Measurements from ENCODE around the gene CFAP53. TPM values are rescaled to one million over a fixed set of nuclear protein-coding genes. Genes with fewer than 3 reads are reported as not detected.
A peak's percentile ranks its signal among the peaks of the same experiment; 100 is the strongest.

CFAP53 gene
- total RNA-seq, 1 experiment from 2014 or later: 0.94 TPM

DNA sequence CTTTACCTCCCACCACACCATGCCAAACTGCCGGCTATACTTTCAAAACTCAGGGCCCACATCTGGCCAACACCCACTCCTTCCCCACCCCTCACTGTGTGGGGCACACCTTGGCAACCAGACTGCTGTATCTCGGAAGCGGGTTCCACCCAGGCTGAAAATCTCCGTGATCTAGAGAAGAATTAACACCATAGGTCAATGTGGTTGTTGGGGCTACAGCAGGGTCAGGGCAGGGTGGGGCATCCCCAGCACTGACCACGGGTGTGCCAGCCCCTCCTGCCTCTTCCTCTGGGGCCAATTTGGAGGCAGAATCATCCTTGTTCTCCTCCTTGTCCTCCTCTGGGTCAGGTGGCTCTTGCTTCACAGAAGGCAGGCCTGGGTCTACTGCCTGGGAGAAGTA is 6.3 kb upstream of the CFAP53 start:
- Mint-ChIP-seq H3K4me1 (ENCODE audit: low read depth, unreplicated experiment) (peaks cover 7% of the 10 kb centered on the region), H3K9me3 (ENCODE audit: low read depth, unreplicated experiment) (no peaks in the 10 kb centered on the region), H3K36me3 (ENCODE audit: insufficient read depth, unreplicated experiment) (peaks cover 40% of the 10 kb centered on the region), H3K4me3 (ENCODE audit: low read depth, unreplicated experiment) (no peak overlapping the region), H3K27ac (ENCODE audit: unreplicated experiment) (no peak overlapping the region), H3K27me3 (ENCODE audit: unreplicated experiment) (no peaks in the 10 kb centered on the region)
- DNase-seq: no peak
- TF ChIP-seq, protein P1, sequence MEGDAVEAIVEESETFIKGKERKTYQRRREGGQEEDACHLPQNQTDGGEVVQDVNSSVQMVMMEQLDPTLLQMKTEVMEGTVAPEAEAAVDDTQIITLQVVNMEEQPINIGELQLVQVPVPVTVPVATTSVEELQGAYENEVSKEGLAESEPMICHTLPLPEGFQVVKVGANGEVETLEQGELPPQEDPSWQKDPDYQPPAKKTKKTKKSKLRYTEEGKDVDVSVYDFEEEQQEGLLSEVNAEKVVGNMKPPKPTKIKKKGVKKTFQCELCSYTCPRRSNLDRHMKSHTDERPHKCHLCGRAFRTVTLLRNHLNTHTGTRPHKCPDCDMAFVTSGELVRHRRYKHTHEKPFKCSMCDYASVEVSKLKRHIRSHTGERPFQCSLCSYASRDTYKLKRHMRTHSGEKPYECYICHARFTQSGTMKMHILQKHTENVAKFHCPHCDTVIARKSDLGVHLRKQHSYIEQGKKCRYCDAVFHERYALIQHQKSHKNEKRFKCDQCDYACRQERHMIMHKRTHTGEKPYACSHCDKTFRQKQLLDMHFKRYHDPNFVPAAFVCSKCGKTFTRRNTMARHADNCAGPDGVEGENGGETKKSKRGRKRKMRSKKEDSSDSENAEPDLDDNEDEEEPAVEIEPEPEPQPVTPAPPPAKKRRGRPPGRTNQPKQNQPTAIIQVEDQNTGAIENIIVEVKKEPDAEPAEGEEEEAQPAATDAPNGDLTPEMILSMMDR (IDR thresholded peaks at IDR 0.05; ENCODE audit: unreplicated experiment): no peak
- CTCF ChIA-PET: no interaction called here
- intact Hi-C loops (cut with micrococcal nuclease; ENCODE audit: unreplicated experiment): no loop called here
- BruUV-seq (replicated peaks): no TSS peak

DNA sequence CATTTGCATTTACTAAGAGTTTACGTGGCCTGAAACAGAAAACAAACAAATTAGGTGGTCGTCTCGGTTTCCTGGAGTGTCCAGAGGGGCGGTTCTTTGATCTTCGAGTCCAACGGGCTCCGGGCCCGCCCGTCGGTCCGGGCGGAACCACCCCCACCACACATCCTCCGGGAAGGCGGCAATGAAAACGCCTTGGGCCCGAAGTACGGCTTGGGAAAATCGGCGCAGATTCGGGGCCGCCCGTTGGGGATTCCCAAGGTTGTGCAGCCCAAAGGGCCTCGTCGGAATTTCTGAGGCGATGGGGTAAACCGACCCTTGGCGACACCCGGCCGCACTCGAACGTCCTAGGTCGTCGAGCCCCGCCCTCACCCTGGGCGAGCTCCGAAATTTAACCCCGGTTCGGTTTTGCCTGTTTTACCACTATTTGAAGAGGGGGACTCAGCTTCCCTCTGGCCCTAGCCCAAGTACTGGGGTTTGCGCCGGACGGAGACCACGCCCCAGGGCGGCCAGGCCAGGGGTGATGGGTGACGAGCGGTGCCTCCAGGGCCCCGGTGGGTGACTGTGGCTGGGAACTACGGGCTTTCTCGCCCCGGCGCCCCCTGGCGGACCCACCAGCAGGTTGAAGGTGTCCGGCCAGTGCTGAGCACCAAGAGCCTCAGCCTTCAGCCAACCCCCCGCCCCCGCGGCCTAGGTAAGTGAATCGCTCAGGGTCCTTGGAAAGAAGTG is 1.9 kb upstream of the CFAP53 start:
- Mint-ChIP-seq H3K4me3 (ENCODE audit: low read depth, unreplicated experiment) (peak overlapping the region; percentile 71), H3K36me3 (ENCODE audit: insufficient read depth, unreplicated experiment) (peaks cover 41% of the 10 kb centered on the region), H3K27ac (ENCODE audit: unreplicated experiment) (peak overlapping the region; percentile 24), H3K27me3 (ENCODE audit: unreplicated experiment) (no peaks in the 10 kb centered on the region), H3K4me1 (ENCODE audit: low read depth, unreplicated experiment) (peaks cover 20% of the 10 kb centered on the region), H3K9me3 (ENCODE audit: low read depth, unreplicated experiment) (no peaks in the 10 kb centered on the region)
- intact Hi-C loops (cut with micrococcal nuclease; ENCODE audit: unreplicated experiment): loop anchor here (5.0 kb wide), 1 partner anchor 51 kb away; no protein-coding TSS in a partner anchor
- TF ChIP-seq, protein P1 (IDR thresholded peaks at IDR 0.05; ENCODE audit: unreplicated experiment): peak; percentile 89
- TSS peak; percentile 12 for BruUV-seq (replicated peaks)
- CTCF ChIA-PET: interaction anchor here (0.7 to 1.0 kb wide), 2 partner anchors 13 to 49 kb away, joined by 4 to 5 read pairs; partner anchors contain the start of gene MBD1
- peak; percentile 93 for DNase-seq

DNA sequence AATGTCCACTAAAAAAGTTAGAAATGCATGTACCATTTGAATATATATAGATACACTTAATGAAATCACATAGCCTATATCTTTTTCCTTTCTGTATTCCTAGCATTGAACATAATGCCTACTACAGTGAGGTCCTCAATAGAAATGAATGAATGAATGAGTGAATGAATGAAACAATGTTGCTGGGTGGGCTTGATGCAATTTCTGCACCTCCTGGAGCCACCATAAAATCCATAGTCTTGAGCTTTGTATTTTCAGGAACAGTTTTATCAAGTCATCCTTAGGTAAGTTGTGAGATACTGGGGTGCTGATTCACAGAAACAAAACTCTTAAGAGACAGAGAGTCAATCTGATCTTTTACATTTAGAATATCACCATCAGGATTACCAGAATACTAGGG is 3.3 kb downstream of the CFAP53 start:
- peaks cover 17% of the 10 kb centered on the region for H3K4me1 Mint-ChIP-seq (ENCODE audit: low read depth, unreplicated experiment)
- CTCF ChIA-PET: no interaction called here
- BruUV-seq (replicated peaks): no TSS peak
- no peak overlapping the region for H3K27ac Mint-ChIP-seq (ENCODE audit: unreplicated experiment)
- TF ChIP-seq, protein P1 (IDR thresholded peaks at IDR 0.05; ENCODE audit: unreplicated experiment): no peak
- H3K4me3 Mint-ChIP-seq (ENCODE audit: low read depth, unreplicated experiment): no peak overlapping the region
- no peaks in the 10 kb centered on the region for H3K27me3 Mint-ChIP-seq (ENCODE audit: unreplicated experiment)
- DNase-seq: no peak
- peaks cover 3% of the 10 kb centered on the region for H3K9me3 Mint-ChIP-seq (ENCODE audit: low read depth, unreplicated experiment)
- intact Hi-C loops (cut with micrococcal nuclease; ENCODE audit: unreplicated experiment): no loop called here
- H3K36me3 Mint-ChIP-seq (ENCODE audit: insufficient read depth, unreplicated experiment): peaks cover 23% of the 10 kb centered on the region

DNA sequence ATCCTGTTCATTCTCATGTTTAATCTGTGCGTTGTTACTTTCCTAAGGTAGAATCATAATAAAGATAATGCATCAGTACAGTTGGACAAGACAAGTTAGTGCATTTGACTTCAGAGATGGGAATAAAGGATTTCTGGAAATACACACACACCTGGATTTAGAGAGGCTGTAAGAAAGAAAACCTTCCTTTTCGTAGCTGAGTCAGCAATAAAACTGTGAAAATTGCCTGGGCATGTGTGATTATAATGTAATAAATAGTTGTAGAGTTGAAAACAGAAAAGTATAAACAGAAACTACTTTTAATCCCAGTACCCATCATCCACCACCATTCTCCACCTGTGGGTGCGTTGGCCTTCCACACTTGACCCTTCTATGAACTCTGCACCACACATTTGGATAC is 15.4 kb downstream of the CFAP53 start:
- Mint-ChIP-seq H3K36me3 (ENCODE audit: insufficient read depth, unreplicated experiment) (no peaks in the 10 kb centered on the region), H3K4me3 (ENCODE audit: low read depth, unreplicated experiment) (no peak overlapping the region), H3K27ac (ENCODE audit: unreplicated experiment) (no peak overlapping the region), H3K27me3 (ENCODE audit: unreplicated experiment) (no peaks in the 10 kb centered on the region), H3K9me3 (ENCODE audit: low read depth, unreplicated experiment) (no peaks in the 10 kb centered on the region), H3K4me1 (ENCODE audit: low read depth, unreplicated experiment) (no peaks in the 10 kb centered on the region)
- DNase-seq: no peak
- intact Hi-C loops (cut with micrococcal nuclease; ENCODE audit: unreplicated experiment): no loop called here
- TF ChIP-seq, protein P1 (IDR thresholded peaks at IDR 0.05; ENCODE audit: unreplicated experiment): no peak
- CTCF ChIA-PET: no interaction called here
- BruUV-seq (replicated peaks): no TSS peak
